ENCODE measurements around the gene EGFL6.
A peak's percentile ranks its signal among the peaks of the same experiment; 100 is the strongest.

EGFL6 gene

GRCh38 chrX:13645464-13646153 is 76.2 kb downstream of the EGFL6 start:
- no peak for TF ChIP-seq RAD21 (IDR thresholded peaks at IDR 0.05; ENCODE audit: low read depth)
- no peak for TF ChIP-seq CEBPB (IDR thresholded peaks at IDR 0.05)
- no peak for TF ChIP-seq TEAD4 (IDR thresholded peaks at IDR 0.05)
- TF ChIP-seq EP300 (IDR thresholded peaks at IDR 0.05; ENCODE audit: borderline replicate concordance): no peak
- no peak for TF ChIP-seq ZBTB7A (IDR thresholded peaks at IDR 0.05; ENCODE audit: low read depth)
- TF ChIP-seq REST (IDR thresholded peaks at IDR 0.05; ENCODE audit: low read depth): no peak
- no peak for TF ChIP-seq NFIC (IDR thresholded peaks at IDR 0.05)
- no peak for TF ChIP-seq TAF1 (IDR thresholded peaks at IDR 0.05; ENCODE audit: low read depth)
- TF ChIP-seq EGR1 (IDR thresholded peaks at IDR 0.05): no peak

- no peak for TF ChIP-seq NFIC (IDR thresholded peaks at IDR 0.05)
- TF ChIP-seq, protein P1, sequence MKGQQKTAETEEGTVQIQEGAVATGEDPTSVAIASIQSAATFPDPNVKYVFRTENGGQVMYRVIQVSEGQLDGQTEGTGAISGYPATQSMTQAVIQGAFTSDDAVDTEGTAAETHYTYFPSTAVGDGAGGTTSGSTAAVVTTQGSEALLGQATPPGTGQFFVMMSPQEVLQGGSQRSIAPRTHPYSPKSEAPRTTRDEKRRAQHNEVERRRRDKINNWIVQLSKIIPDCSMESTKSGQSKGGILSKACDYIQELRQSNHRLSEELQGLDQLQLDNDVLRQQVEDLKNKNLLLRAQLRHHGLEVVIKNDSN (IDR thresholded peaks at IDR 0.05): no peak
- peak; percentile 88 for TF ChIP-seq RAD21 (IDR thresholded peaks at IDR 0.05; ENCODE audit: low read depth)
Observed at GRCh38 chrX:13646154-13646549, 76.8 kb downstream of the EGFL6 start.

DNA sequence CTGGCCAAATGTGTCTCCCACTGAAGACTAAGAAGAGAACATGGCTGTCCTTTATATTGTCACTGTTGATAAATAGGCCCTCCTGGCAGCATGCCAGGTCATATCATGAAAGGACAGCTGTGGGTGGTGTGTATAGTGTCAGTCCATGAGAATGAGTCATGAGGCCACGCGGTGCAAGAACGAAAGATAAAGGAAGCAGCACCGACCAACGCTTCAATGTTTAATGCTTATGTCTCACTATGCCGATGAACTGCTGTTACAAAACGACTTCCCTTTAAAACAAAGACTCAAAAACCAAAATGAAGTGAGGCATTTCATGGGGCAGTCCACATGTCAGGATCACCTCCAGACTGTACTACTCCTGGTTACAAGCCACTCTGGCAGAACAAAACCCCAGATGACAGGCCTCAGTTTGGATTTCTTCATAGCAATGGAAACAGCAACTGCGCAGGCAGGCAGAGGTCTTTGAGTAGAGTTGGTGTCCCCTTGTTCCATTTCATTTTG is 78.4 kb downstream of the EGFL6 start:
- TF ChIP-seq TAF1 (IDR thresholded peaks at IDR 0.05; ENCODE audit: low read depth) (no peak), ZBTB7A (IDR thresholded peaks at IDR 0.05; ENCODE audit: low read depth) (no peak), NFIC (IDR thresholded peaks at IDR 0.05) (0 out of 2 replicates have a peak, but pooled peaks have one; percentile 7), FOXM1 (IDR thresholded peaks at IDR 0.05; ENCODE audit: borderline replicate concordance, low read depth) (no peak), CEBPB (IDR thresholded peaks at IDR 0.05) (no peak), YY1 (IDR thresholded peaks at IDR 0.05; ENCODE audit: low read depth) (no peak), CREB1 (IDR thresholded peaks at IDR 0.05; ENCODE audit: low read depth) (no peak), TCF12 (IDR thresholded peaks at IDR 0.05; ENCODE audit: low read depth) (no peak)
- TF ChIP-seq, protein P2, sequence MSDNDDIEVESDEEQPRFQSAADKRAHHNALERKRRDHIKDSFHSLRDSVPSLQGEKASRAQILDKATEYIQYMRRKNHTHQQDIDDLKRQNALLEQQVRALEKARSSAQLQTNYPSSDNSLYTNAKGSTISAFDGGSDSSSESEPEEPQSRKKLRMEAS (IDR thresholded peaks at IDR 0.05): no peak

GRCh38 chrX:13649838-13650237 is 80.4 kb downstream of the EGFL6 start:
- TF ChIP-seq RAD21 (IDR thresholded peaks at IDR 0.05; ENCODE audit: low read depth): no peak
- no peak for TF ChIP-seq TCF12 (IDR thresholded peaks at IDR 0.05; ENCODE audit: low read depth)
- TF ChIP-seq EP300 (IDR thresholded peaks at IDR 0.05; ENCODE audit: borderline replicate concordance): no peak
- no peak for TF ChIP-seq TAF1 (IDR thresholded peaks at IDR 0.05; ENCODE audit: low read depth)
- TF ChIP-seq TEAD4 (IDR thresholded peaks at IDR 0.05): no peak
- TF ChIP-seq EGR1 (IDR thresholded peaks at IDR 0.05): no peak
- TF ChIP-seq, protein P1 (IDR thresholded peaks at IDR 0.05): no peak

DNA sequence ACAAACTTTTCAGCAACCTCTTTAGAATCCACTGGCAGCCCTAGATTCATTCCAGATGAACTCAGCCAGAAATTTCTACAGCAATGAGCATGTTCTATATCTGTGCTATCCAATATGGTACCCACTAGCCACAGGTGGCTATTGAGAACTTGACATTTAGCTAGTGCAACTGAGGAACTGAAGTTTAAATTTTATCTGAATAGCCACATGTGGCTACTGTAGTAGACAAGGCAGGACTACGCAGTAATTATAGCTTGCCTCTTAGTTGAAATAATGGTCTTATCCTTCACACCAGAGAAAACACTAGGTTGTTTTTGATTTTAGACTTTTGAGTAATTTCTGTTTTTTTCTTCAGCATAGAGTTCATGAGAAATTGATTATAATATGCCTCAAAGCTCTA is 80.9 kb downstream of the EGFL6 start:
- TF ChIP-seq ZBTB7A (IDR thresholded peaks at IDR 0.05; ENCODE audit: low read depth): no peak

DNA sequence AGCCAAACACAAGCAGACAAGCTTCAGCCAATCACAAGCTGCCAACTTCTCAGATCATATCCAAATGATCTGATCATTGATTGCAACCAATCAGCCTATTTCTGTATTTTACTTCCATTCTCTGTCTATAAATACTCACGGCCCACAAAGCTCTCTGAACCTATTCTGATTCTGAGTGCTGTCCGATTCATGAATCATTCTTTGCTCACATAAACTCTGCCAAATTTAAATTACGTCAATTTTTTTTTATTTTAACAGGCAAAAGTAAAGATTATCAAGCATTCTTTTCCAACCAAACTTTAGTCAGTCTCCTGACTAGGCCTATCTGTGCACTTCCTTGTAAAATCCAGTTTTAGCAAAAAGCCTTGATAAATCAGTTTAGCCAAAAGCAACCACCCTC is 81.7 kb downstream of the EGFL6 start:
- TF ChIP-seq TCF12 (IDR thresholded peaks at IDR 0.05; ENCODE audit: low read depth): no peak
- TF ChIP-seq, protein P2 (IDR thresholded peaks at IDR 0.05): no peak
- no peak for TF ChIP-seq RAD21 (IDR thresholded peaks at IDR 0.05; ENCODE audit: low read depth)
- no peak for TF ChIP-seq CEBPB (IDR thresholded peaks at IDR 0.05)
- no peak for TF ChIP-seq CREB1 (IDR thresholded peaks at IDR 0.05; ENCODE audit: low read depth)
- TF ChIP-seq TEAD4 (IDR thresholded peaks at IDR 0.05): no peak
- TF ChIP-seq YY1 (IDR thresholded peaks at IDR 0.05; ENCODE audit: low read depth): no peak
- TF ChIP-seq, protein P1 (IDR thresholded peaks at IDR 0.05): no peak
- TF ChIP-seq NFIC (IDR thresholded peaks at IDR 0.05): no peak
- no peak for TF ChIP-seq REST (IDR thresholded peaks at IDR 0.05; ENCODE audit: low read depth)
- no peak for TF ChIP-seq EGR1 (IDR thresholded peaks at IDR 0.05)
- TF ChIP-seq FOXM1 (IDR thresholded peaks at IDR 0.05; ENCODE audit: borderline replicate concordance, low read depth): no peak
- TF ChIP-seq EP300 (IDR thresholded peaks at IDR 0.05; ENCODE audit: borderline replicate concordance): no peak
- no peak for TF ChIP-seq TAF1 (IDR thresholded peaks at IDR 0.05; ENCODE audit: low read depth)
- TF ChIP-seq ZBTB7A (IDR thresholded peaks at IDR 0.05; ENCODE audit: low read depth): no peak

Data from Ishikawa (cell line).